NB4 (cell line): ENCODE measurements around the gene TRNAU1AP.

Experiments
- CTCF ChIP-seq: IDR thresholded peaks from one replicate; pipeline ENCODE4 v1.5.1; 2012; ENCODE audit warnings: low read depth, low read length
- MAX ChIP-seq: IDR thresholded peaks from 2 replicates; pipeline ENCODE4 v1.6.1; 2011; ENCODE audit warnings: low read depth, low read length
- MYC ChIP-seq: IDR thresholded peaks from 2 replicates; pipeline ENCODE4 v1.6.1; 2011; ENCODE audit warnings: low read depth, low read length
- POLR2A ChIP-seq: IDR thresholded peaks from 2 replicates; pipeline ENCODE4 v1.6.1; 2011; ENCODE audit warnings: mild to moderate bottlenecking; ENCODE audit not compliant: insufficient read length; ENCODE audit errors: extremely low read depth

GRCh38 chr1:28564310-28564709 lies 11.4 kb downstream of the TRNAU1AP start:
- TF ChIP-seq CTCF (no peak), POLR2A (no peak), MYC (no peak), MAX (no peak)
